HG02938 (cell line): Measurements from ENCODE around the gene KY.
A peak's percentile ranks its signal among the peaks of the same experiment; 100 is the strongest.
"Not testable (repeated sequence)": the region's sequence is repeated elsewhere in the genome, so short reads cannot be mapped to it uniquely, and the experiment has no call there.

Experiments used
- ATAC-seq: cut with Tn5 transposase; IDR thresholded peaks from one replicate; pipeline ENCODE4 v1.9.1; 2021; ENCODE audit warnings: mild to moderate bottlenecking, moderate library complexity; ENCODE audit not compliant: unreplicated experiment

The KY gene

GRCh38 chr3:134606033-134607025 is 44.5 kb downstream of the KY start:
- ATAC-seq, result no peak

GRCh38 chr3:134605556-134605955 is 45.3 kb downstream of the KY start:
- ATAC-seq, result no peak

- no peak for ATAC-seq
These were observed 46.9 kb downstream of the KY start for GRCh38 chr3:134603956-134604355.

GRCh38 chr3:134603480-134603879 is 47.3 kb downstream of the KY start:
- ATAC-seq, result no peak

GRCh38 chr3:134602440-134602814 is 48.4 kb downstream of the KY start:
- ATAC-seq, result no peak

GRCh38 chr3:134601539-134602439 is 49.0 kb downstream of the KY start:
- ATAC-seq, result no peak

- ATAC-seq, result peak; percentile 66
These were observed 49.9 kb downstream of the KY start for GRCh38 chr3:134600685-134601463.

GRCh38 chr3:134600206-134600605 is 50.6 kb downstream of the KY start:
- no peak for ATAC-seq

- ATAC-seq, result no peak
These were observed 51.9 kb downstream of the KY start for GRCh38 chr3:134598763-134599545.

GRCh38 chr3:134597390-134597970 is 53.3 kb downstream of the KY start:
- no peak for ATAC-seq

- not testable (repeated sequence) for ATAC-seq
These were observed 55.8 kb downstream of the KY start for GRCh38 chr3:134594986-134595385.

- no peak for ATAC-seq
These were observed 56.5 kb downstream of the KY start for GRCh38 chr3:134594331-134594741.

GRCh38 chr3:134592806-134593205 is 58.0 kb downstream of the KY start:
- ATAC-seq, result no peak

- no peak for ATAC-seq
These were observed 60.1 kb downstream of the KY start for GRCh38 chr3:134590766-134591165.

GRCh38 chr3:134579141-134579665 is 71.6 kb downstream of the KY start:
- ATAC-seq, result no peak

GRCh38 chr3:134576831-134577230 is 74.0 kb downstream of the KY start:
- ATAC-seq, result no peak

GRCh38 chr3:134576426-134576825 is 74.4 kb downstream of the KY start:
- no peak for ATAC-seq

GRCh38 chr3:134569899-134570298 is 80.9 kb downstream of the KY start:
- ATAC-seq, result not testable (repeated sequence)

- ATAC-seq, result no peak
These were observed 82.0 kb downstream of the KY start for GRCh38 chr3:134568790-134569189.
